H7 (cell line): Measurements from ENCODE around the gene SLC25A29. TPM values are rescaled to one million over a fixed set of nuclear protein-coding genes. Genes with fewer than 3 reads are reported as not detected.
"Not testable (repeated sequence)": the region's sequence is repeated elsewhere in the genome, so short reads cannot be mapped to it uniquely, and the experiment has no call there.

Source experiments
- DNase-seq: peaks from one replicate; pipeline ENCODE4 v3.0.0; 2012
- H3K27me3 ChIP-seq: 2 replicates; pipeline ENCODE4 v1.6.0; 2011; ENCODE audit warnings: mild to moderate bottlenecking, low read length; ENCODE audit not compliant: control insufficient read depth, insufficient read depth
- H3K36me3 ChIP-seq: replicated peaks from 2 replicates; pipeline ENCODE4 v1.5.1; 2011; ENCODE audit warnings: low read length; ENCODE audit not compliant: control insufficient read depth, insufficient read depth
- H3K4me3 ChIP-seq: 2 replicates; pipeline ENCODE4 v1.5.1; 2011; ENCODE audit warnings: low read depth, mild to moderate bottlenecking, control low read depth, low read length, moderate library complexity; ENCODE audit not compliant: insufficient read depth
- total RNA-seq: library from RNA; depleted of rRNA; stranded (reverse); fragments of >200 nt; shearing (Covaris generic); gene quantifications from 2 replicates; pipeline ENCODE4 v1.2.3, GENCODE V29; 2014

The SLC25A29 gene
- total RNA-seq, 1 experiment from 2014 or later, result 124 TPM

GRCh38 chr14:100286484-100287191 lies 19.6 kb downstream of the SLC25A29 start:
- Histone ChIP-seq H3K36me3 (peaks cover 11% of the 10 kb centered on the region), H3K4me3 (no peak overlapping the region), H3K27me3 (no peaks in the 10 kb centered on the region)
- peak; percentile 56 for DNase-seq

DNA sequence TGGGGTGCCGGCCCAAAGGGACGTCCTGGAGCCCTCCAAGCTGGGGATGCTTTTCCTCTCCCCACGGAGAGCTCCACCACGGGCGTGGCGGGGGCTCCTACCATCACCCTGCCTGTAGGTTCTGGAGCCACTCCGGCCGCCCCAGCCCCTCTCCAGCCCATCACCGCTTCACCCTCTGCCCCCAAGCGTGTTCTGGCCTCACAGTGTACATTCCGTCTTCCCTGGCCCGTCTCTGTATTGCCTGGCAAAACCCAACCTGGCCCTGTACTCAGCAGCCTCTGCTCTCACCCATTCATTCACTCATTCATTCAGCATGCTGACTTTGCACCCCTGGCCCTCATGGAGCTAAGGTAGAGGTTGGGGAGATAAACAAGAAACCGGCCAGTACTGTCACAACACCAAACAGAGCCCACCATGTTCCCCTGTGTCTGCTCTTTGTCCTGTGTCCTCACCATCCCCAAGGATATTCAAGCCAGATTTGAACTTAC lies 20.3 kb downstream of the SLC25A29 start:
- peak overlapping the region; percentile 74 for H3K4me3 ChIP-seq
- DNase-seq, result peak; percentile 44
- H3K27me3 ChIP-seq, result no peaks in the 10 kb centered on the region
- H3K36me3 ChIP-seq, result peaks cover 5% of the 10 kb centered on the region

DNA sequence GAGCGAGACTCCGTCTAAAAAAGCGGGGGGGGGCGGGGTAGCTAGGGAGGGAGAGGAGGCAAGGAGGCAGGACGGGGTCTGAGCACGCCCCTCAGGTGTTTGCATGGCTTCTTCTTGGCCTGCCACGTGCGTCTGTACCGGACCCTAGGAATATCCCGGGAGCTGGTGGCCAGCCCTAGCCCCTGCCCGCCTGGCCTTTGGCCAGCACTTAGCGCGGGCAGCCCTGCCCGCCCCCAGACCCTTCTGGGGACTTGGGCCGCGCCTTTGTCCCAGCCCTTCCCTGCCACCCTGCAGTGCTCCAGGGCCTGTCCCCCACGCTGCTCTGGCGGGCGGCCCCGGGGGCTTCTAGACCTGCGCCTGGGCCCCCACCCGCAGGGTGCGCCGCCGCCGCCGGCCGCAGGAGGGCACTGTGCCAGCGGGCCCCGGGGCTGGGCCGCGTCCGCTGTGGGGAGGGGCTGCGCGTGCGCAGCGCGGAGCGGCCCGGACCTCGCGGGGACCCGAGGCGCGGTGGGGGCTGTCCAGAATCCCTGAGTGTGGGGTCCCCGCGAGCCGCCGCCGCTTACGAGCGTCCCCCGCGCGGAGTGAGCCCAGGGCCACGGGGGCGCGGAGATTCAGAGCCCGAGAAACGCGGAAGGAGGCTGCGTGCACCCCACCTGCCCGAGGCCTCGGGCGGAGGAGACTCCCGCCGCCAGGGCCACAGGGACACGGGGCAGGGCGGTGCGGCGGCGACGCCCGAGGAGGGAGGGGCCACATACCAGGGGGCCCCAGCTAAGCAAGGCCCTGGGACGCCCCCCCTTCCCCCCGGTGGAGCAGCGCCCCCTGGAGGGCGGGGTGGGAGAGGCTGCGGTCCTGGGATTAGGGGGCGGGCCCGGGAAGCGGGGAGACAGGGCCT lies 21.0 kb downstream of the SLC25A29 start:
- peak; percentile 99 for DNase-seq
- H3K36me3 ChIP-seq, result peaks cover 2% of the 10 kb centered on the region
- peak overlapping the region; percentile 74 for H3K4me3 ChIP-seq
- no peaks in the 10 kb centered on the region for H3K27me3 ChIP-seq

DNA sequence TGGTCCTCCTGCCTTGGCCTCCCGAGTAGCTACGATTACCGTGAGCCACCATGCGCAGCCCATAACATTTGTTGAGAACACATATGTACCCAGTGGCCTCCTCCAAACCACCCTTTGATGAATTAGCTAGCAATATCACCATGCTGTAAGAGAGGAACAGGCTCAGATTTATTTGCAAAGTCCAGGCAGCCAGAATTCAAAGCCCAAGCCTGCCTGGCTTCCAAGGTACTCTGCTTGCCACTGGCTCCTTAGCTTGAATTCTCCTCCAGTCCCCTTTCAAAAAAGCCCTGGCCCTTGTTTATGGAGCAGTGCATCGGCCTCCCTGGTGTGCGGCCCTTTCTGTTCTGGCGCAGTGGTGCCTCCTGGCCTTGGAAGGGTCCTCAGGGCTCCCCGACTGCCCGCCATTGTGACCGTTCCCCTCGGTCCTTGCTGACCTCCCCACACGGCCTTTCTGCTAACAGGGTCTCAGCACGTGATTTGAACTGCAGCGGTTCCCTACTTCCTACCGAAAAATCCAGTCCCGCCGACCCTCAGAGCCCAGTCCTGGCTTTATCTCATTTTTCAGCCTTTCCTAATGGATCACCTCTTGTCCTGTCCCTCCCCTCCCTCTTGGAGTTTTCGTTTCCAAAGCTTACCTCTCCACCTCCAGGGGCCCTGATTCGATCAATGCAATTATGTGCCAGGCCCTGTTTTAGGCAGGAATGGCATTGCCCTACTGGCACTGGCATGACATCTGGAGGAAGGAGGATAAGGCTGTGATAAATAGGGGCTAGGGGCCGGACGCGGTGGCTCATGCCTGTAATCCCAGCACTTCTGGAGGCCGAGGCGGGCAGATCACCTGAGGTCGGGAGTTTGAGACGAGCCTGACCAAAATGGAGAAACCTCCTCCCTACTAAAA lies 22.0 kb downstream of the SLC25A29 start:
- peak overlapping the region; percentile 34 for H3K4me3 ChIP-seq
- DNase-seq, result peak; percentile 57
- H3K36me3 ChIP-seq, result peaks cover 2% of the 10 kb centered on the region
- H3K27me3 ChIP-seq, result no peaks in the 10 kb centered on the region

- H3K4me3 ChIP-seq, H3K27me3 ChIP-seq, DNase-seq, H3K36me3 ChIP-seq: not testable (repeated sequence)
Measured at GRCh38 chr14:100283436-100283835, 22.8 kb downstream of the SLC25A29 start.

GRCh38 chr14:100282766-100283419 lies 23.4 kb downstream of the SLC25A29 start:
- DNase-seq, result no peak
- no peak overlapping the region for H3K4me3 ChIP-seq
- H3K27me3 ChIP-seq, result no peaks in the 10 kb centered on the region
- no peaks in the 10 kb centered on the region; the same call in none of the 2 replicates for H3K36me3 ChIP-seq

- Histone ChIP-seq H3K36me3 (peaks cover 3% of the 10 kb centered on the region), H3K27me3 (no peaks in the 10 kb centered on the region), H3K4me3 (no peak overlapping the region)
- no peak for DNase-seq
Measured at GRCh38 chr14:100282083-100282350, 24.2 kb downstream of the SLC25A29 start.

DNA sequence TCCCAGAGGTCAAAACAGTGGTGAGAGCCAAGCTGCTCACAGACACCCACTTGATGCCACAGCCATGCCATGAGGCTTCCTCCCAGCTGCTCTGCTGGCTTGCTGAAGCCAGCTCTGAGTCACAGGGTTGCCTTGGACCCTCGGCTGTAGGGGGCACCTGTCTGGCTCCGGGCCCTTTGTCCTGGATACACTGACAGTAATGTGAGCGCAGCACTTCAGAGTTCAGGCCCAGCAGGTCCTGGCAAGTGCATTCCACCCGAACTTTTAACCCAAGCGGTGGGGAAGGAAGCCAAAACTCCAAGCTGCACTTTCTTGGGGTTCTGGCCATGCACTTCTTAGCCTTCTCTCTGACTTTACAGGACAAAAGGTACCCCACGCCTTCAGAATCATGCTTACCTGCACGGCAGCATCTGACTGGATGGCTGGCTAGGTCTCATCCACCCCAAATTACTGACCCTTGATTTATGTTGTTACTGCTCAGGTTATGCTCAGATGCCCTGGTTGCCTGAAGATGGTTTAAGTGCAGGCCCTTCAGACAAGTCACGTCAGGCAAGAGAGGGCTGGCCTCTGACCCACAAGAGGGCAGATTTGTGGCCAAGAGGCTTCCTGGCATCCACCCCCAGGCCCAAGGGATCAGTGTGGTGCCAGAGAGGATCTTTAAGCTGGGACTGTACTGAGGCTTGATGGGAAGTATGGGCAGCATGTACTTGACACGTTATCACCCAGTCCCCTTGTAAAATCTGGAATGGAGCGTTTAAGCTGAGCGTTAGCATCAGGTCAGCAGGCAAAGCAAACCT lies 24.8 kb downstream of the SLC25A29 start:
- peak; percentile 54 for DNase-seq
- Histone ChIP-seq H3K27me3 (no peaks in the 10 kb centered on the region), H3K36me3 (peaks cover 3% of the 10 kb centered on the region), H3K4me3 (no peak overlapping the region)

- Histone ChIP-seq H3K27me3 (no peaks in the 10 kb centered on the region), H3K36me3 (peaks cover 5% of the 10 kb centered on the region), H3K4me3 (no peak overlapping the region)
- DNase-seq, result no peak
Measured at GRCh38 chr14:100279563-100279962, 26.7 kb downstream of the SLC25A29 start.

- no peak overlapping the region for H3K4me3 ChIP-seq
- H3K27me3 ChIP-seq, result no peaks in the 10 kb centered on the region
- DNase-seq, result no peak
- H3K36me3 ChIP-seq, result peaks cover 5% of the 10 kb centered on the region
Measured at GRCh38 chr14:100279133-100279532, 27.1 kb downstream of the SLC25A29 start.

DNA sequence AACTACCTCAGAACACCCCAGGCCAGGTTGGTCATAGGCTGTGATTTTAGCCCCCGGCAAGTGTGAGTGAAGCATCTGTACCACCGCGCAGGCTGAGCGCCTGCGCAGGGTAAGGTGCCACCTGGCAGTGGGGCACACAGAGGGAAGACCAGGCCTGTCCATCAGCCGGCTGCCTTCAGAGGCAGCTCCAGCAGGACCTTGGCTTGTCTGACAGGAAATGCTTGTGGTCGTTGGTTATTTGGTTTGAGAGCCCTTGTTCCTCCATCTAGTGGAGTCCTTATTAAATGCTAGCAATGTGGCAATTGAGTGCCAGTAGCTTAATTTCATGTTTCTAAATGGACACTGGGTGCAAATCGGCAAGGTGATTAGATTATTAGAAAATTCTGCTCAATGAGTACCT lies 27.5 kb downstream of the SLC25A29 start:
- no peaks in the 10 kb centered on the region for H3K27me3 ChIP-seq
- H3K36me3 ChIP-seq, result peaks cover 5% of the 10 kb centered on the region
- no peak overlapping the region for H3K4me3 ChIP-seq
- DNase-seq, result no peak

DNA sequence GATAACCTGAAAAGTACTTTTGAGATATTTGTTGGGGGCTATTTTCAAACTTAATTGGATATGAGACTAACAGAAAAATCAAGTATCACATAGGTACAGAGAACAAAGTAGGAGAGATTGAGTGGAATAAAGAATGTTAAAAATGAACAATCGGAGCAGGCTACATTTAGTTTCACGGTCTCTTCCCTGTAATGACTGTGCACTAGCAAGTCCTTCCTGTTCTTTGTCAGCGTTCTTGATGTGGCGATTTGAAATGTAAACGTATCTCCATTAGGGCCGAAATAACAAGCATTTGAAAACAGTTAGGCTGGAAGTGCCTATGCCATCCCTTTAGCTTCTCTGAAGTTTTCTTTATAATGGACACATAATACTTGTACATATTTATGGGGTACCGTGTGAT lies 31.0 kb downstream of the SLC25A29 start:
- Histone ChIP-seq H3K36me3 (peaks cover 5% of the 10 kb centered on the region), H3K27me3 (no peaks in the 10 kb centered on the region), H3K4me3 (no peak overlapping the region)
- DNase-seq, result no peak

DNA sequence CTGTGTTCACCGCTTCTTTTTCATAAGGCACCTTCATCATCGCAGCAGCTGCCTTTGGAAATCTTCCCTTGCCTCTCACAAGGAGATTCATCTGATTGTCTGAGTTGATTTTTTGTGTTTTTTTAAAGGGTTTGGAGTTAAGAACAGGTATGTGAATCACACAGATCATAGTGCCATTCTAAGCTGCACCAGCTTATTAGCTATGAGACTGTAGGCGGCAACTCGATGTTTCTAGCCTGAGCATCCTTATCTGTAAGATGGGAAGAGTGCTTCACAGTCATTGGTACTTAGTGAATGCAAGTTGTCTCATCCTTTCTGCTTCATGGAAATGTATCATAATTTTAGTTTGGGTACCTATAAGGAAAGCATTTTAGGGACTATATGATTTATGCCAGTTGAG lies 32.0 kb downstream of the SLC25A29 start:
- Histone ChIP-seq H3K27me3 (no peaks in the 10 kb centered on the region), H3K4me3 (no peak overlapping the region), H3K36me3 (peaks cover 5% of the 10 kb centered on the region)
- no peak for DNase-seq
